SK-N-SH (cell line): ENCODE results near the gene ZFP92. TPM values are rescaled to one million over a fixed set of nuclear protein-coding genes. Genes with fewer than 3 reads are reported as not detected.

Experiments
- CTCF ChIA-PET: fragments of 300-600, 350-600 bp; formaldehyde crosslinking; extraction: SDS; loops from one replicate; lab custom pipeline; 2021; lab: Yijun Ruan, JAX
- POLR2A ChIA-PET: fragments of 350-600 bp; sonication (Branson Sonifier 250); formaldehyde crosslinking; extraction: SDS; loops from one replicate; lab custom pipeline; 2020; ENCODE audit warnings: antibody characterized with exemption, inconsistent platforms; lab: Yijun Ruan, JAX
- DNase-seq: peaks from one replicate; pipeline ENCODE4 v3.0.0; 2012
- H2AFZ ChIP-seq: fragments of 200-600 bp; sonication (generic); 2 replicates; pipeline ENCODE4 v1.8.1; 2016; ENCODE audit warnings: antibody characterized with exemption, mild to moderate bottlenecking, low read depth
- H3F3A ChIP-seq: fragments of 200-600 bp; sonication (generic); replicated peaks from 2 replicates; pipeline ENCODE3; 2016; ENCODE audit warnings: antibody characterized with exemption, mild to moderate bottlenecking; ENCODE audit not compliant: insufficient read depth
- H3K27ac ChIP-seq, 2 experiments: fragments of 200-500 bp in 1 of 2; fragments of 200-600 bp in 1 of 2; sonication (Bioruptor generic) in 1 of 2; sonication (generic), shearing (Covaris generic) in 1 of 2; 2 replicates each; pipeline versions ENCODE4 v1.5.1 to v1.6.1; 2014 to 2016; ENCODE audit warnings: low read depth in 2 of 2, inconsistent platforms in 1 of 2, low read length in 1 of 2, mild to moderate bottlenecking in 1 of 2, mixed read lengths in 1 of 2
- H3K27me3 ChIP-seq: fragments of 200-600 bp; sonication (generic), shearing (Covaris generic); 2 replicates; pipeline ENCODE4 v1.6.1; 2016; ENCODE audit warnings: mixed run types; ENCODE audit not compliant: insufficient read depth
- H3K36me3 ChIP-seq, 2 experiments: fragments of 200-500 bp in 1 of 2; fragments of 200-600 bp in 1 of 2; sonication (Bioruptor generic) in 1 of 2; sonication (generic) in 1 of 2; replicated peaks in 1 of 2; 2 replicates each; pipeline versions ENCODE3 to v1.5.1; 2014 to 2016; ENCODE audit warnings: low read length in 1 of 2, mild to moderate bottlenecking in 1 of 2; ENCODE audit not compliant: insufficient read depth in 2 of 2, control insufficient read depth in 1 of 2
- H3K4me1 ChIP-seq, 2 experiments: fragments of 200-500 bp in 1 of 2; fragments of 200-600 bp in 1 of 2; sonication (Bioruptor generic) in 1 of 2; sonication (generic), shearing (Covaris generic) in 1 of 2; 2 replicates each; pipeline versions ENCODE4 v1.5.1 to v1.6.1; 2014 to 2016; ENCODE audit warnings: low read depth in 1 of 2, low read length in 1 of 2, mixed run types in 1 of 2; ENCODE audit not compliant: insufficient read depth in 2 of 2, control insufficient read depth in 1 of 2
- H3K4me2 ChIP-seq: fragments of 200-600 bp; sonication (generic), shearing (Covaris generic); 2 replicates; pipeline ENCODE4 v1.6.1; 2017; ENCODE audit warnings: mixed run types
- H3K4me3 ChIP-seq, 2 experiments: fragments of 200-500 bp in 1 of 2; fragments of 200-600 bp in 1 of 2; sonication (Bioruptor generic) in 1 of 2; sonication (generic), shearing (Covaris generic) in 1 of 2; 2 replicates each; pipeline versions ENCODE4 v1.5.1 to v1.8.1; 2014 to 2016; ENCODE audit warnings: low read depth in 2 of 2, inconsistent platforms in 1 of 2, low read length in 1 of 2, mild to moderate bottlenecking in 1 of 2, mixed read lengths in 1 of 2, moderate library complexity in 1 of 2
- H3K79me2 ChIP-seq: fragments of 200-600 bp; sonication (generic); 2 replicates; pipeline ENCODE4 v1.8.1; 2017; ENCODE audit warnings: mild to moderate bottlenecking; ENCODE audit not compliant: insufficient read depth
- H3K9ac ChIP-seq: fragments of 200-600 bp; sonication (generic); 2 replicates; pipeline ENCODE4 v1.6.1; 2017; ENCODE audit warnings: mixed run types
- H3K9me2 ChIP-seq: fragments of 200-600 bp; sonication (generic); 2 replicates; pipeline ENCODE4 v1.6.1; 2017; ENCODE audit warnings: mixed run types
- H3K9me3 ChIP-seq: fragments of 200-600 bp; sonication (generic); 2 replicates; pipeline ENCODE4 v1.6.1; 2017; ENCODE audit warnings: mixed run types, mild to moderate bottlenecking, moderate library complexity
- H4K20me1 ChIP-seq: fragments of 200-600 bp; sonication (generic); 2 replicates; pipeline ENCODE4 v1.6.1; 2017; ENCODE audit warnings: mild to moderate bottlenecking, mixed run types; ENCODE audit not compliant: insufficient read depth
- CHD2 ChIP-seq: fragments of 150-350 bp; IDR thresholded peaks from 2 replicates; pipeline ENCODE4 v1.6.1; 2018; ENCODE audit warnings: low read length; ENCODE audit not compliant: partially characterized antibody
- EZH2phosphoT487 ChIP-seq: fragments of 200-600 bp; sonication (generic); IDR thresholded peaks from 2 replicates; pipeline ENCODE4 v1.6.1; 2017; ENCODE audit warnings: low read depth, mixed run types, mild to moderate bottlenecking, antibody characterized with exemption, moderate library complexity, borderline replicate concordance
- FOSL2 ChIP-seq: IDR thresholded peaks from 2 replicates; pipeline ENCODE4 v1.4.0; 2012; ENCODE audit warnings: low read depth, mild to moderate bottlenecking, moderate library complexity, borderline replicate concordance
- FOXM1 ChIP-seq: IDR thresholded peaks from 2 replicates; pipeline ENCODE4 v1.4.0; 2012; ENCODE audit warnings: low read depth, mild to moderate bottlenecking
- GABPA ChIP-seq: IDR thresholded peaks from 2 replicates; pipeline ENCODE4 v1.4.0; 2012; ENCODE audit warnings: low read depth, mild to moderate bottlenecking
- JUND ChIP-seq: IDR thresholded peaks from 2 replicates; pipeline ENCODE4 v1.4.0; 2012
- MEF2A ChIP-seq: IDR thresholded peaks from 2 replicates; pipeline ENCODE4 v1.4.0; 2012; ENCODE audit warnings: low read depth, borderline replicate concordance
- MXI1 ChIP-seq: IDR thresholded peaks from 2 replicates; pipeline ENCODE4 v1.6.1; 2012; ENCODE audit warnings: mild to moderate bottlenecking, low read depth, low read length, improper control_type of control experiment
- NFIC ChIP-seq: IDR thresholded peaks from 2 replicates; pipeline ENCODE4 v1.4.0; 2012; ENCODE audit warnings: borderline replicate concordance
- NRF1 ChIP-seq: IDR thresholded peaks from 2 replicates; pipeline ENCODE4 v1.6.1; 2012; ENCODE audit warnings: low read depth, mild to moderate bottlenecking, low read length
- RAD21 ChIP-seq: IDR thresholded peaks from 2 replicates; pipeline ENCODE4 v1.6.1; 2012; ENCODE audit warnings: mild to moderate bottlenecking, low read length
- RCOR1 ChIP-seq: fragments of 150-350 bp; IDR thresholded peaks from 2 replicates; pipeline ENCODE4 v1.6.1; 2017; ENCODE audit warnings: antibody characterized with exemption, low read length
- RXRA ChIP-seq: IDR thresholded peaks from 2 replicates; pipeline ENCODE4 v1.4.0; 2012; ENCODE audit warnings: low read depth, mild to moderate bottlenecking, borderline replicate concordance
- SIN3A ChIP-seq: IDR thresholded peaks from 2 replicates; pipeline ENCODE4 v1.6.1; 2012; ENCODE audit warnings: low read depth, mild to moderate bottlenecking, low read length, moderate library complexity, borderline replicate concordance
- SMC3 ChIP-seq: IDR thresholded peaks from 2 replicates; pipeline ENCODE4 v1.6.1; 2012; ENCODE audit warnings: low read depth, low read length, improper control_type of control experiment
- TAF1 ChIP-seq: IDR thresholded peaks from 2 replicates; pipeline ENCODE4 v1.6.1; 2012; ENCODE audit warnings: low read depth, mild to moderate bottlenecking, low read length, moderate library complexity, borderline replicate concordance
- TCF12 ChIP-seq: IDR thresholded peaks from 2 replicates; pipeline ENCODE4 v1.4.0; 2012
- TEAD4 ChIP-seq: IDR thresholded peaks from 2 replicates; pipeline ENCODE4 v1.4.0; 2012; ENCODE audit warnings: mild to moderate bottlenecking, borderline replicate concordance; ENCODE audit not compliant: insufficient read depth
- YY1 ChIP-seq: IDR thresholded peaks from 2 replicates; pipeline ENCODE4 v1.4.0; 2012; ENCODE audit warnings: low read depth, mild to moderate bottlenecking
- WGBS: methylation state at CpG from one replicate; pipeline ENCODE4 v1.1.6; 2017; ENCODE audit warnings: low lambda C conversion rate; 5-methylcytosine and 5-hydroxymethylcytosine counted together
- polyA plus RNA-seq, 3 experiments: library from polyadenylated mRNA; depleted of rRNA; stranded (reverse); fragments of >200 nt; gene quantifications; 2 replicates each; pipeline ENCODE4 v1.2.3, GENCODE V29; 2012
- TF ChIP-seq, protein P1 (sequence below): IDR thresholded peaks from 2 replicates; pipeline ENCODE4 v1.4.0; 2012; ENCODE audit warnings: low read depth
- TF ChIP-seq, protein P2 (sequence below): fragments of 200-600 bp; sonication (generic); IDR thresholded peaks from 2 replicates; pipeline ENCODE4 v1.6.1; 2017; ENCODE audit warnings: antibody characterized with exemption, mild to moderate bottlenecking, moderate library complexity
- TF ChIP-seq, protein P3 (sequence below): IDR thresholded peaks from 2 replicates; pipeline ENCODE4 v1.4.0; 2012; ENCODE audit warnings: low read depth, borderline replicate concordance
- TF ChIP-seq, protein P4 (sequence below): IDR thresholded peaks from 2 replicates; pipeline ENCODE4; 2012

Gene ZFP92
- polyA plus RNA-seq, 1 of the 3 experiments (the other 2 are of a cell fraction): 0.28 TPM

DNA sequence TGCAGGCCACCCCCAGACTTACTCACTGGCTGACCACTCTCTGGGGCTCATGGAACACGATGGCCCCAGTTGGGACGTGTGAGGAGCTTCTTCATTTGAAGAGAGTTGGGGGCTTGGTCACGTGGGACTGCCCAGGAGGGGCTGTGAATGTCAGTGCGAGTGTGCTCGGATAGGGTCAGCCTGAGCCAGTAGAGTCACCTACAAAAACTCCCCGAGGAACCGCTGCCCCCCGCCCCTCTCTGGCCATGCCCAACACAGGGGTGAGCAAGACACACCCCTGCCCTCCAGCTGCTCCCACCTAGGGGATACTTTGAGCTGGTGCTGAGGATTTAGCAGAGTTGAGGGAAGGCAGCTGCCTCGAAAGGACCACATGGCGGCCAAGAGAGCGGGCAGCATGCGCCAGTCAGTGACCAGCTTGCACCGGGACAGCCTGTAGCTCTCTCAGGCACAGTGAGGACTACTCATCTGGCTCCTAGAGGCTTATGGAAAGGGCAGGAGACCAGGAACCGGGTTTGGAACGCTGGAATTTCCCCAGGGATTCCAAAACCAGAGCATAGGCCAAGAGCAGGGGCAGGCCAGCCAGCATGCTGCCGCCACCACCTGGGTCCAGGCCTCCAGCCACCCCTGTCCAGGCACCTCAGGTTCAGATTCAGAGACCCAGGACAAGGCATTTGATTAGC lies 18.5 kb upstream of the ZFP92 start:
- Histone ChIP-seq H2AFZ (no peak overlapping the region), H3K4me3 (no peak overlapping the region), H3K79me2 (no peaks in the 10 kb centered on the region), H3K9me2 (no peaks in the 10 kb centered on the region), H3K9ac (no peak overlapping the region), H3K27me3 (peaks cover 12% of the 10 kb centered on the region), H3F3A (peaks cover 4% of the 10 kb centered on the region), H3K4me2 (no peak overlapping the region), H3K4me1 (no peaks in the 10 kb centered on the region), H4K20me1 (no peaks in the 10 kb centered on the region), H3K27ac (no peak overlapping the region), H3K36me3 (no peaks in the 10 kb centered on the region), H3K9me3 (no peaks in the 10 kb centered on the region)
- CTCF ChIA-PET: interaction anchor here (1.0 to 1.3 kb wide), 2 partner anchors 11 to 232 kb away, joined by 3 read pairs; no protein-coding TSS in a partner anchor
- POLR2A ChIA-PET: no interaction called here
- no peak for DNase-seq
- 30% methylated on average over 2 of the region's 16 CpGs for WGBS
- TF ChIP-seq NRF1 (no peak), JUND (no peak), TCF12 (no peak), SIN3A (no peak), FOSL2 (no peak), NFIC (no peak), FOXM1 (no peak), TAF1 (no peak), SMC3 (no peak), RAD21 (no peak), RXRA (no peak), YY1 (no peak), EZH2phosphoT487 (no peak), CHD2 (no peak), MEF2A (no peak), TEAD4 (no peak)
- TF ChIP-seq, protein P1, sequence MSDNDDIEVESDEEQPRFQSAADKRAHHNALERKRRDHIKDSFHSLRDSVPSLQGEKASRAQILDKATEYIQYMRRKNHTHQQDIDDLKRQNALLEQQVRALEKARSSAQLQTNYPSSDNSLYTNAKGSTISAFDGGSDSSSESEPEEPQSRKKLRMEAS: no peak
- TF ChIP-seq, protein P2, sequence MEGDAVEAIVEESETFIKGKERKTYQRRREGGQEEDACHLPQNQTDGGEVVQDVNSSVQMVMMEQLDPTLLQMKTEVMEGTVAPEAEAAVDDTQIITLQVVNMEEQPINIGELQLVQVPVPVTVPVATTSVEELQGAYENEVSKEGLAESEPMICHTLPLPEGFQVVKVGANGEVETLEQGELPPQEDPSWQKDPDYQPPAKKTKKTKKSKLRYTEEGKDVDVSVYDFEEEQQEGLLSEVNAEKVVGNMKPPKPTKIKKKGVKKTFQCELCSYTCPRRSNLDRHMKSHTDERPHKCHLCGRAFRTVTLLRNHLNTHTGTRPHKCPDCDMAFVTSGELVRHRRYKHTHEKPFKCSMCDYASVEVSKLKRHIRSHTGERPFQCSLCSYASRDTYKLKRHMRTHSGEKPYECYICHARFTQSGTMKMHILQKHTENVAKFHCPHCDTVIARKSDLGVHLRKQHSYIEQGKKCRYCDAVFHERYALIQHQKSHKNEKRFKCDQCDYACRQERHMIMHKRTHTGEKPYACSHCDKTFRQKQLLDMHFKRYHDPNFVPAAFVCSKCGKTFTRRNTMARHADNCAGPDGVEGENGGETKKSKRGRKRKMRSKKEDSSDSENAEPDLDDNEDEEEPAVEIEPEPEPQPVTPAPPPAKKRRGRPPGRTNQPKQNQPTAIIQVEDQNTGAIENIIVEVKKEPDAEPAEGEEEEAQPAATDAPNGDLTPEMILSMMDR: no peak

DNA sequence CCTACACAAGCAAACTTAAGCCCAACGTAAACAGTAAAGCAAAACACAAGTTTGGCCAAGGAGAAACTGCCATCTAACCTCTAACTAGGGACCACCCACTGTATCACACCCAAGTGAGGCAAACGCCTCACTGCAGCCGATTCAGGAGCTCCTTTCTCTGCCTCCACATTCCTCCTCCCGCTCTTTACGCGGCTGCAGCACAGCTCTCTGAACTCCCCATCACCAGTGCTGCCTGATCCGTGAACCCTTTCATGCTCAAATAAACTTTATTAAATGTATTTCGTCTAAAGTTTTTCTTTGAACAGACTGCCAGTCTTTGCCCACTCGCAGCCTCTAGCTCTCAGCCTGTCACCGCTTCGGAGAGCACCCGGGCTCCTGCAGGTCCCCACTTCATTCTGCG lies 16.7 kb upstream of the ZFP92 start:
- no peaks in the 10 kb centered on the region for H3K36me3 ChIP-seq
- no peak overlapping the region for H3K27ac ChIP-seq
- POLR2A ChIA-PET: no interaction called here
- H3K4me1 ChIP-seq: no peaks in the 10 kb centered on the region
- H3K4me3 ChIP-seq: no peak overlapping the region
- no peak for DNase-seq
- CTCF ChIA-PET: no interaction called here
- no peak overlapping the region for H2AFZ ChIP-seq
- peaks cover 4% of the 10 kb centered on the region for H3F3A ChIP-seq
- peaks cover 21% of the 10 kb centered on the region for H3K27me3 ChIP-seq
- H3K9ac ChIP-seq: no peak overlapping the region
- 23% methylated on average over 13 of the region's 13 CpGs for WGBS
- H4K20me1 ChIP-seq: no peaks in the 10 kb centered on the region
- no peaks in the 10 kb centered on the region for H3K79me2 ChIP-seq
- no peak overlapping the region for H3K4me2 ChIP-seq
- H3K9me2 ChIP-seq: no peaks in the 10 kb centered on the region
- no peaks in the 10 kb centered on the region for H3K9me3 ChIP-seq
- TF ChIP-seq RXRA (no peak), NFIC (no peak), MXI1 (no peak), GABPA (no peak), CHD2 (no peak), RCOR1 (no peak), TEAD4 (no peak), MEF2A (no peak), FOXM1 (no peak)
- TF ChIP-seq, protein P3, sequence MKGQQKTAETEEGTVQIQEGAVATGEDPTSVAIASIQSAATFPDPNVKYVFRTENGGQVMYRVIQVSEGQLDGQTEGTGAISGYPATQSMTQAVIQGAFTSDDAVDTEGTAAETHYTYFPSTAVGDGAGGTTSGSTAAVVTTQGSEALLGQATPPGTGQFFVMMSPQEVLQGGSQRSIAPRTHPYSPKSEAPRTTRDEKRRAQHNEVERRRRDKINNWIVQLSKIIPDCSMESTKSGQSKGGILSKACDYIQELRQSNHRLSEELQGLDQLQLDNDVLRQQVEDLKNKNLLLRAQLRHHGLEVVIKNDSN: no peak
- TF ChIP-seq, protein P4, sequence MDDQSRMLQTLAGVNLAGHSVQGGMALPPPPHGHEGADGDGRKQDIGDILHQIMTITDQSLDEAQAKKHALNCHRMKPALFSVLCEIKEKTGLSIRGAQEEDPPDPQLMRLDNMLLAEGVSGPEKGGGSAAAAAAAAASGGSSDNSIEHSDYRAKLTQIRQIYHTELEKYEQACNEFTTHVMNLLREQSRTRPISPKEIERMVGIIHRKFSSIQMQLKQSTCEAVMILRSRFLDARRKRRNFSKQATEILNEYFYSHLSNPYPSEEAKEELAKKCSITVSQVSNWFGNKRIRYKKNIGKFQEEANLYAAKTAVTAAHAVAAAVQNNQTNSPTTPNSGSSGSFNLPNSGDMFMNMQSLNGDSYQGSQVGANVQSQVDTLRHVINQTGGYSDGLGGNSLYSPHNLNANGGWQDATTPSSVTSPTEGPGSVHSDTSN: no peak
